HUES6 (cell line): ENCODE results near the gene TRIM2.

Source experiments
- H3K27ac ChIP-seq: 2 replicates; pipeline ENCODE4 v1.7.0; 2013; ENCODE audit warnings: low read depth, mild to moderate bottlenecking, low read length, inconsistent platforms
- H3K27me3 ChIP-seq: 2 replicates; pipeline ENCODE4 v1.6.1; 2013; ENCODE audit warnings: low read length; ENCODE audit not compliant: control insufficient read depth, insufficient read depth
- H3K36me3 ChIP-seq: 2 replicates; pipeline ENCODE4 v1.6.1; 2013; ENCODE audit warnings: low read length; ENCODE audit not compliant: control insufficient read depth, insufficient read depth
- H3K4me1 ChIP-seq: 2 replicates; pipeline ENCODE4 v1.6.1; 2013; ENCODE audit warnings: low read length; ENCODE audit not compliant: control insufficient read depth, insufficient read depth
- H3K4me3 ChIP-seq: 2 replicates; pipeline ENCODE4 v1.5.1; 2013; ENCODE audit warnings: low read depth, low read length
- H3K9ac ChIP-seq: one replicate; pipeline ENCODE4 v1.6.1; 2013; ENCODE audit warnings: mild to moderate bottlenecking, low read length
- H3K9me3 ChIP-seq: 2 replicates; pipeline ENCODE4 v1.6.1; 2013; ENCODE audit warnings: low read depth, low read length; ENCODE audit not compliant: control insufficient read depth, insufficient read depth

TRIM2 gene

DNA sequence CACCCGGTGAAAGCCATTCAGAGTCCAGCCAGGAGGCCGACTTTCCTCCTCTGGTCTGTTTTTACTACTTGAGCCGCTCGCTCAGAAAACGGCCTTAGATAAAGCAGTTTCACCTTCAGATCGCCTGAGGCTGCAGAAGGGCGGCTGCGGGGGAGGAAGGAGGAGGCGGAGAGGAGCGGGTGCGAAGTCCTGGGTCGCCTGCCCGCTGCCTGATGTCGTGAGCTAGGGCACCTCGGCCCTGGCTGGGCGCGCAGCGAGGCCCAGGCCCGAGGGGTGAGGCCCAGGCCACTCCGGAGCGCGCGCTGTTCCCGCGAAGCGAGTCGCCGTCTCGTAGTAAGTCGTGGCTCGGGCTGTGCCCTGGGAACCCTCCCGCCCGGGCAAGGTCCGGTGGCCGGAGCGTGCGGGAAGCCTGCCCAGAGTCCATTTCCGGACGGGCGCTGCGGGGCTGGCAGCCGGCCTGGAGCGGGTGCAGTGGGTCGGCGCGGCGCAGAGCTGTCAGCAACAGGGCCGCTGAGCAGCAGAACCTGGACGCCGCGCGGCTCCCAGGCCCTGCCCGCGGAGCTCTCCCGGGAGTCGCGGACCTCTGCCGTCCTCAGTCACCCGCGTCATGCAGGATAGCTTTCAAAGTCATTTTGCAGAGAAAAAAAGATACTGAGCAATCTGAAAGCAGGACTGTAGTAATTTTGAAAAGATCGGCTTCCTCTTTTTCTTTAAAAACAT is 18.6 kb downstream of the TRIM2 start:
- peaks cover 14% of the 10 kb centered on the region for H3K27me3 ChIP-seq
- H3K27ac ChIP-seq: no peak overlapping the region; the same call in 1 of the 2 replicates
- no peaks in the 10 kb centered on the region for H3K36me3 ChIP-seq
- peaks cover 13% of the 10 kb centered on the region for H3K4me1 ChIP-seq
- H3K9me3 ChIP-seq: 0 out of 2 replicates have a peak, but pooled peaks cover 6% of the 10 kb centered on the region
- peak overlapping the region; percentile 77 for H3K9ac ChIP-seq
- H3K4me3 ChIP-seq: peak overlapping the region; percentile 72

DNA sequence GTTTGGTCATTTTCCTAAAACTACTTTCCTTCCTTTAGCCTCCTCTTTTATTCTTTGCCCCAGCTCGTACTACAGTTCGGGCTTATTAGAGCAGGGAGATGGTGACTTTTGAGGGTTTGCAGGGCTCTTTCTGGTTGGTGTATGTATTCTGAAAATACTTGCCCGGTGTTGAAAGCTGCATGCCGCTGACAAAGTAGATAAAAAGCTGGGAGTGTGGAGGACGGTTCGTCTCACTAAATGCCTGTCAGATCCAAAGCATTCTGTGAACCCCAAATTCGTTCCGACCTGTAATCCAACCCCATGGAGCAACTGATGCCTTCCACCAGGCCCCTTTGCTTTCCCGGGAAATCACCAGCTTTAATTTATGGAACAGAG is 19.2 kb downstream of the TRIM2 start:
- Histone ChIP-seq H3K9ac (peak overlapping the region; percentile 77), H3K27ac (no peak overlapping the region), H3K4me3 (peak overlapping the region; percentile 72)

DNA sequence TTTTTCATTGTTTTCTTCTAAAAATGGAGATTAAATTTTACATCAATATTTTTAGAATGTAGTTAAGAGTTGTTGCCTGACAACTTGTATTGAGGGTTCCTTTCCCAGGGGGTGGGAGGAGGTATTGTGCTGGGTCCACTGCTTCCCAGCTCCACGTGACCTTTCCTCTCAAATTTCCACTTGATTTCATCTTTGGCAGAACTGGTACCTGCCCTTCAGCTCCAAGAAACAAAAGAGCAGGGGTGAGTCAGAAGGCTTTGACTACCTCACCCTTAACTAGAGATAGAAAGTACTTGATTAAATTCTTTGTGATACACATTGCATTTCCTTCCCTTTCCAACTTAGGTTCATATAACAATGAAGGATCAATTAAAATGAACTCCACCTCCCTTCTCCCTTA is 19.7 kb downstream of the TRIM2 start:
- Histone ChIP-seq H3K27me3 (peaks cover 14% of the 10 kb centered on the region), H3K36me3 (no peaks in the 10 kb centered on the region), H3K4me1 (peaks cover 13% of the 10 kb centered on the region), H3K9me3 (0 out of 2 replicates have a peak, but pooled peaks cover 6% of the 10 kb centered on the region), H3K27ac (no peak overlapping the region), H3K9ac (no peak overlapping the region), H3K4me3 (peak overlapping the region; percentile 72)

More for the DNA sequence above, 19.2 kb downstream of the TRIM2 start:
- Histone ChIP-seq H3K36me3 (no peaks in the 10 kb centered on the region), H3K27me3 (peaks cover 14% of the 10 kb centered on the region), H3K4me1 (peaks cover 13% of the 10 kb centered on the region), H3K9me3 (0 out of 2 replicates have a peak, but pooled peaks cover 6% of the 10 kb centered on the region)

DNA sequence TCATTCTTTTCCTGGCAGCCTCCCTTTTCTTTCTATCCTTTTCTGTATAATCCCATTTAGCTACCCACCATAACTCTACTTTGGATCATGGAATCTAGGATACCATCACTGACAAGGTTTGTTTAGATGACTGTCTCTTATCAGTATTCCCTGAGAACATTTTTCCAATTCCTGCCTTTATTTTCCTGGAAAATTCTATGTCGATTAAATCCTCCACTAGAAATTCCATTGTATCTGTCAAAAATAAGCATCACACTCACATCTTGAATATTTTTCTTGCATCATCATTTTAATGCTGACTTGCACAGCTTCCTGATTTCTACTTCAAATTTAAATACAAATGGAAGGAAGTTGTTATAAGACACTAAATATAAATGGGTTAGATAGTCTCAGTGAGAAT is 20.2 kb downstream of the TRIM2 start:
- no peak overlapping the region for H3K9ac ChIP-seq
- H3K27me3 ChIP-seq: peaks cover 14% of the 10 kb centered on the region
- H3K27ac ChIP-seq: no peak overlapping the region
- H3K4me1 ChIP-seq: peaks cover 13% of the 10 kb centered on the region
- no peaks in the 10 kb centered on the region for H3K36me3 ChIP-seq
- no peak overlapping the region for H3K4me3 ChIP-seq
- H3K9me3 ChIP-seq: 0 out of 2 replicates have a peak, but pooled peaks cover 6% of the 10 kb centered on the region

DNA sequence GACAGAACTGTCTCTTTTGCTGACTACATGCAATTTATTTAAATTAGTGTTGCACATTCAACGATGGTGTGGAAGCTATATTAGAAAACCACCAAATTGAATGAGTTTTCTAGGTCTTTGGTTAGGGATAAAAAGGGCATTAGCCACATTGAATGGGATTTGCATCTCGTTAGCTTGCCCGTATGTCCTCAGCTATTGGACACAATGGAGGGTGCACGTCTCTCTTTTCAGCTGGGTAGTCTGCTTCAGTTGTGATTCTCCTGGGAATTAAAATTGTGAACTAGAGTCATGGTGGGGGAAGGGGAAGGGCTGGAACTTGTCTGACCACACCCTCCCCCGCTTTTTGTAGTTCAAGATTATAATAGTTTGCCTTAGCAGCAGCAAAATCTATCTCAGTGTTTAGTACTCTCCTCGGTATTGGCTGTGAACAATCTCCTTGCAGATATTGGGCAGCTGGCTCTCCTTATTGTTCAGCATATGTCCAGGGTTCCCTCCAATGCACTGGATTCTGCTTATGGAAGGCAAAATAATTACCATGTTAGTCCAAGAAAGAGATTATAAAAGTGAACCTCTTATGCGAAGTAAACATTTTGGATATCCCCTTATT is 23.3 kb downstream of the TRIM2 start:
- Histone ChIP-seq H3K4me3 (no peak overlapping the region), H3K4me1 (peaks cover 12% of the 10 kb centered on the region), H3K27ac (no peak overlapping the region), H3K9ac (no peak overlapping the region), H3K27me3 (peaks cover 14% of the 10 kb centered on the region), H3K9me3 (0 out of 2 replicates have a peak, but pooled peaks cover 6% of the 10 kb centered on the region), H3K36me3 (no peaks in the 10 kb centered on the region)

DNA sequence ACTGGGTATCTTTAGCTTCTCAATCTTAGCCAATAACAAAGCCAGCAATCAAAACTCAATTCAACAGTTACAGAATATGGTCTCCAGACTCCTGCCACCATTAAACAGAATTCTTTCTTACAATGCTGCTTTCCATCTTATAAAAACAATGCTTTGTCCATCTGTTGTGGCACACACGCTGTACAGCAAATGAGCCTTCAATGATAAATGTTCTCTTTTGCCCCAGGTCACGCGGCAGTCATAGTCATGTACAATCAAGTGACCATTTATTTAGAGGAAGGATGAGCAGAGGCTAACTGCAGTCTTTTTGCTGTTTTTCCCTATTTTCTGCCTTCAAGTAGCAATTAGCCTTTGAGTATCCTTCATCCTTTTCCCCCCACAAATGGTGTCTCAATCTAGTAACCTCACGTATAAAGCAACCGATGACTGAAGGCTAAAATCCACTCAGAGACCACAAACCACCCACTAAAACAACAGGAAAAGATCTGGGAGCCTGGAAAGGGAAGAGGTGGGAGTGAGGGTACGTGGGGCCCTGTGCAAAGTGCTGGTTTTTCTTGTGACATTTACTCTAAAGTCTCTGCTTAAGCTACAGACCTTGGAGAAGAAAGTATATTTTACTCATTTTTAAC is 24.4 kb downstream of the TRIM2 start:
- Histone ChIP-seq H3K4me1 (peaks cover 19% of the 10 kb centered on the region), H3K27ac (no peak overlapping the region), H3K4me3 (no peak overlapping the region), H3K9ac (no peak overlapping the region), H3K27me3 (peaks cover 8% of the 10 kb centered on the region), H3K9me3 (0 out of 2 replicates have a peak, but pooled peaks cover 6% of the 10 kb centered on the region), H3K36me3 (no peaks in the 10 kb centered on the region)

DNA sequence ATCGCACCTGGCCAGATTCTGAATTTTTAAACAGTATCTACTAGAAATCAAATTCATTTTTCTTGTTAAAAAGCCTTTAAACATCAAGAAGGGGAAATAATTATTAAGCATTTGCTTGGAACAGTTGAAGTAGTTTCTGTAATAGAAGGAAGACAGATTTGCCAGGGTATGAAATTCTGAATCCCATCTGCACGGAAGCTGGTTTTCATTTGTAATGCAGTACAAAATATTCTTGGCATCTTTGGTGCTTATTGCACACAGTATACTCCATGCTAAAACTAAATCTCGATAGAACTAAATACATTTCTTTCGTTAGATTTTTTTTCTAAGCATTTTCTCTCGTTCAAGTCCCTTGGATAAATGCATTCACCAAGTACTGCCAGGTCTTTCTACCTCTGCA is 25.3 kb downstream of the TRIM2 start:
- no peak overlapping the region for H3K4me3 ChIP-seq
- H3K36me3 ChIP-seq: no peaks in the 10 kb centered on the region
- H3K27me3 ChIP-seq: no peaks in the 10 kb centered on the region
- no peak overlapping the region for H3K27ac ChIP-seq
- H3K9me3 ChIP-seq: 0 out of 2 replicates have a peak, but pooled peaks cover 6% of the 10 kb centered on the region
- peaks cover 21% of the 10 kb centered on the region for H3K4me1 ChIP-seq
- H3K9ac ChIP-seq: no peak overlapping the region

DNA sequence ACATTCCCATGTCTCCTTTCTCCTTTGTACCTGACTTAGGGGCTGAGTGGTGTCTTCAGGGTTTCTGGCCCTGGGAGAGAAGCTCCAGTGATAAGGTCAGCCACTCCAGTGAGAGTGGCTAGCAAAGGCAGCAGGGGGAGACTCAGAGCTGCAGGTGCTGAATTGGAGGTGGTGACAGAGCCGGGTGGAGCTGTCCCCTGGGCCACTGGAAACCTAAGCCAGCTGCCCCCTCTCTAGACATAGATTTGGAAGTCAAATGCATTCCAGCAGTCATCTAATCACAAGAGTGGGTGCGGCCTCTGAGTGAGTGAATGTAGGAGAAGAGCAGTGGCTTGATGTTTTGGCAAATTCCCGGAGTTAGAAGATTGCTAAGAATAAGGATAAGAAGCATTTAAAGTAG is 28.5 kb downstream of the TRIM2 start:
- Histone ChIP-seq H3K4me3 (no peak overlapping the region), H3K9ac (no peak overlapping the region), H3K36me3 (no peaks in the 10 kb centered on the region), H3K9me3 (no peaks in the 10 kb centered on the region), H3K27ac (no peak overlapping the region), H3K27me3 (no peaks in the 10 kb centered on the region), H3K4me1 (peaks cover 25% of the 10 kb centered on the region)

DNA sequence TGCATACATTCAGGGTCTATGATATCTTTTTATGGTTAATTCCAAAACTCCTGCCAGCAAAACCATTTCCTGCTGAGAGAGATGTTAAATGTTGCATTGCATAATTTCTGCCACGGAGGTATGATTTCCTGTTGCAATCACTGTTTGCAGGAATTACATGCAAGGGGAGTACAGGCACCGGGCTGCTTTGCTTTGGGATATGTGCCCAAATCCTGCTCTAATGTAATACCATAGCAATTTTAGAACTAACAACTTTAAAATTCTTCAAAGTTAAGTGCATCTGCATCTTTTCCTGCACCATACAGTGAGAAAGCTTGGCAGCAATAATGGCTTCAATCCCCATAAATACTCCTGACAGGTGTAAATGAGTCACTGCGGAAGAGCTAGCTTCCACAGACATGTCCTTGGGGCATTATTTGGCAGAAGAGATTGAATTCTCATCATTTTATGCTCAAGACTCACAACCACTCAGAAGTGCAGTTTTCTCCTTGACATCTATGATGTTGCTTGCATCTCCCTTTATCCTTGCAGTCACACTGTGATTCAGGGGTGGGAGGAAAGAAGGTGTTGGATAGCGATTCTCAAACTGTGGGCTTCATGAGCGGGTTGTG is 29.6 kb downstream of the TRIM2 start:
- Histone ChIP-seq H3K27me3 (no peaks in the 10 kb centered on the region), H3K4me1 (peaks cover 25% of the 10 kb centered on the region), H3K4me3 (no peak overlapping the region), H3K9ac (no peak overlapping the region), H3K36me3 (no peaks in the 10 kb centered on the region), H3K27ac (no peak overlapping the region), H3K9me3 (no peaks in the 10 kb centered on the region)

DNA sequence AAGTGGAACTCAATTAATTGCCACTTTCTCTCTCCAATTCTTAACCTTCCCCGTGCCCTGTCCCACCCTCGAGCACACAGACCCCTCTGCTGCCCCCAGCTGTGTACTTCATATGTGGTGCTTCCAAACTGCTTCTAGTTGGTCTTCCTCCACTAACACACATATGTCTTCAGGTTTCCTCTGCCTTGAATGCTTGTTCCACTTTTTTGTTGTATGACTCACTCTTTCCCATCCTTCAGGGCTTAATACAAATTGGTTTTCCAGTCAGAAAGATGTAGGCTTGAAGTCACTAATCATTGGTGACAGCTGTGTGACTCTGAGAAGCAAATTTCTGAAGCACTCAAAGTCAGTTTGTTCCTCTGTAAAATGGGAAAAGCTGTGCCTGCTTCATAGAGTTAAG is 30.6 kb downstream of the TRIM2 start:
- Histone ChIP-seq H3K27me3 (no peaks in the 10 kb centered on the region), H3K27ac (no peak overlapping the region), H3K36me3 (no peaks in the 10 kb centered on the region), H3K9me3 (no peaks in the 10 kb centered on the region), H3K4me3 (no peak overlapping the region), H3K4me1 (peaks cover 25% of the 10 kb centered on the region), H3K9ac (no peak overlapping the region)
